Measurements from ENCODE around the gene PTX3. TPM values are rescaled to one million over a fixed set of nuclear protein-coding genes. Genes with fewer than 3 reads are reported as not detected.

The PTX3 gene
- 6.5 and 13.2 TPM in 2 replicates for total RNA-seq (2014; rRNA removed; shearing (Covaris generic); ENCODE audit: low replicate concordance)

DNA sequence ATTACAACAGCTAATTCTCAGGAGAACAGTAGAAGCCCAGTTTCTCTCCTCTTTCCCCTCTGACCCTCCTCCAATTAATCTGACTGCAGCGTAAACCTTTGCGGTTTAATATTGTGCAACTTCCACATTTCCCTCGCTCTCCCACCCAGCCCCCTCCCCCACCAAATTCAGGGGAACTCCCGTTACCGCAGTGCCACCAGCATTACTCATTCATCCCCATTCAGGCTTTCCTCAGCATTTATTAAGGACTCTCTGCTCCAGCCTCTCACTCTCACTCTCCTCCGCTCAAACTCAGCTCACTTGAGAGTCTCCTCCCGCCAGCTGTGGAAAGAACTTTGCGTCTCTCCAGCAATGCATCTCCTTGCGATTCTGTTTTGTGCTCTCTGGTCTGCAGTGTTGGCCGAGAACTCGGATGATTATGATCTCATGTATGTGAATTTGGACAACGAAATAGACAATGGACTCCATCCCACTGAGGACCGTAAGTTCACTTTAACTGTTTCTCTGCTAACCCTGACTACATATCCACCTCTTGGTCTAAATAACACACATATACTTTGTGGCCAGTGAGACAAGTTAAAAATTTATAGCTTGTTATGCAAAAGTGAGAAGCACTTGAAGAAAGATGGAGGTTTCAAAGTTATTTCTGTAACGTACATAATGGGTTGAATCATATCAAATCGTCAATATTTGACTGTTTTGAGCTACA lies at the start of gene PTX3:
PTX3 (plus strand) TSS at position 268 of the 709 bp plus-strand sequence; CDS start at position 352, 84 bp downstream.
- peak within 1 kb of the TSS; percentile 56 for H3K4me3 ChIP-seq
- H3K9me3 ChIP-seq: no peaks in the 10 kb centered on the region
- H3K36me3 ChIP-seq: no peaks in the 10 kb centered on the region
- no peaks in the 10 kb centered on the region for H3K27me3 ChIP-seq
- DNase-seq: peak; percentile 65

DNA sequence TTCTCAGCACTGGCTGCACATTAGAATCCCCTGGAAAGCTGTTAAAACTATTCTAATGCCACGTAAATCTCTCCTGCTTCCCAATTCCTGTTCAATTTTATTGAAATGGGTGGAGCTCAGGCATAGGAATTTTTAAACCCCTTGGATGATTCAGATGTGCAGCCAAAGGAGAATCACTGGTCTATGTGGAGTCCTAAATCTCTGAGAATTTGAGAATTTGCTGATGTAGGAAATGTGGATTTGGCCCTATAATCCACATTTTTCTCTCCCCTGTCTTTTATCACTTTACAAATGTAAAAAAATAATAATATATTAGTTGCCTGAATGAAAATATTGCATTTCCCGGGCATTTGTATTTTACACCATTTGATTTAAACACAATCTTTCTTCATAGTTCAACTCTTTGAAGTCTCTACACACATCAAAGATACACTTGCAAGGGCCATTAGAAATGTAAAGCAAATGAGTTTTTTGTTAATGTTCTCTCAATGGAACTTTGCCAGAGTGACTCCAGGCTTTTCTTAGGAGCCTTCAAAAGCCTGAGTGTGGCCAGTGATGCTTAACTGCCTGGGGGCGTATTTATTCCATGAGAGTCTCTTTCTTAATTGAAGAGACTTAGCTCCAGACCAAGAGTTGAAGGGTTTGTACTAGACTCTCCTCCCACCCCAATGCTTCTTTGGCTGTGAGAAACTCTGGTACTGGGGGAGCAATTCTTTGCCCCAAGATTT lies 48.8 kb upstream of the PTX3 start:
- H3K27me3 ChIP-seq: no peaks in the 10 kb centered on the region
- no peaks in the 10 kb centered on the region for H3K36me3 ChIP-seq
- H3K9me3 ChIP-seq: no peaks in the 10 kb centered on the region
- no peak overlapping the region for H3K4me3 ChIP-seq
- DNase-seq: no peak

DNA sequence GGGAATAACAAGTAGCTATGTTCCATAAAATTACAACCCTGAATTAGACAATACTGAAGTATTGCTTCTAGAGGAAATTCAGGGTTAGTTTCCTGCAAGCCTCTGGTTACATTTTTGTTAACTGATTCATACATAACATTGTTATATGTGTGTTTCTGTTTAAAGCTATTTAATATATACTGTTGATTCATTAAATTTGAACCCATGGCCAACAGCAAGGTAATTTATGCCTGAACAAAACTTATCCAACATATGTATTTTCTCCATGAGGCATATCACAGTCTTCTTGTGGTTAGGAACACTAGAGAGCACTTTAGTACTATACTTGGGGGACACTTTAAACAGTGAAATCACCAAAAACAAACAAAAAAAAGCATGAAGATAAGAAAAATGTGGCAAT lies 47.7 kb upstream of the PTX3 start:
- no peaks in the 10 kb centered on the region; the same call in 1 of the 2 replicates for H3K9me3 ChIP-seq
- DNase-seq: no peak
- H3K27me3 ChIP-seq: no peaks in the 10 kb centered on the region
- no peak overlapping the region for H3K4me3 ChIP-seq
- no peaks in the 10 kb centered on the region for H3K36me3 ChIP-seq

DNA sequence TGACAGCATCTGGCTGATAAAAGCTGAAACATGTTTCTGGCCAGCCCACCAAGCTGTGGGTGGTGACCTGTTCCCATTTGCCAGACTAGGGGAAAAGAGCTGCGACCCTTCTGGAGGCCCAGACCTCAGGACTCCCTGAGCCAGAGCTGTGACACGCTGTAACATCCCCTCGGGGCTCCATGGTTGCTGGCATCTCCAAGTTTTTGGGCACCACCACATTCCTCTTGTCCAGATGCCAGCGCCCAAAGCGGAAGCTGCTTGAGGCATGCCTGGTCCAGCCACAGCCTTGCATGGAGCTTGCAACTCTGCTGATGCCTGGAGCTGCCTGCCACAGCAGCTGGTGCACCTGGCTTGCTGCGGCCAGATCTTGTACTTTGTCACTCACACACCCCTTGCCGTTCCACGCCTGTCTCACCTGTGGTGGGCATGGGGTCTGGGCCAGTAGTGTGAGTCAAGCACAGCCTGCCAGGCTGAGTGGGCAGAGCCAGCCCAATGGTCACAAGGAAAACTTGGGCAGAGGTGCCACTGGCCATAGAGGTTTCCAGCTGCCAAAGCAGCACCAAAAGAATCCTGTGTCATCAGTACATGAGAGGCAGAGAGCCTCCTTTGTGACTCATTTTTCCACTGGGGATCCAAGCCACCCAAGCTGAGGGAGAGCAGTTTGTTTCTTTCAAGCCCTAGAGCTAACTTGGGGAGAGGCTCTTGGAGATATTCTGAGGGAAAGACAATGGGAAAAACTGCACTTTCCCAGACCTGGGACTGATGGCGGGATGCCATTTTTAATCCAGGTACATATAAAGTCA lies 45.7 kb upstream of the PTX3 start:
- H3K9me3 ChIP-seq: no peaks in the 10 kb centered on the region; the same call in 1 of the 2 replicates
- no peaks in the 10 kb centered on the region for H3K36me3 ChIP-seq
- peak; percentile 25 for DNase-seq
- H3K27me3 ChIP-seq: no peaks in the 10 kb centered on the region
- H3K4me3 ChIP-seq: no peak overlapping the region

DNA sequence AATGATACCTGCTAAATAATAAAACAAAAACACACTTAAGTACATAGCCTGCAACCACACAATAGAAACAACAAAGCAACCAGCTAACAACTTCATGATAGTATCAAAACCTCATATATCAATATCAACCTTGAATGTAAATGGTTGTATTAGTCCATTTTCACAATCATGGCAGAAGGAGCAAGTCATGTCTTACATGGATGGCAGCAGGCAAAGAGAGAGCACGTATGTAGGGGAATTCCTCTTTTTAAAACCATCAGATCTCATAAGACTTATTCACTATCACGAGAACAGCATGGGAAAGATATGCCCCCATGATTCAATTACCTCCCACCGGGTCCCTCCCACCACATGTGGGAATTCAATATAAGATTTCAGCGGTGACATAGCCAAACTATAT lies 44.5 kb upstream of the PTX3 start:
- Histone ChIP-seq H3K36me3 (no peaks in the 10 kb centered on the region), H3K27me3 (no peaks in the 10 kb centered on the region), H3K4me3 (no peak overlapping the region), H3K9me3 (no peaks in the 10 kb centered on the region; the same call in 1 of the 2 replicates)
- no peak for DNase-seq

DNA sequence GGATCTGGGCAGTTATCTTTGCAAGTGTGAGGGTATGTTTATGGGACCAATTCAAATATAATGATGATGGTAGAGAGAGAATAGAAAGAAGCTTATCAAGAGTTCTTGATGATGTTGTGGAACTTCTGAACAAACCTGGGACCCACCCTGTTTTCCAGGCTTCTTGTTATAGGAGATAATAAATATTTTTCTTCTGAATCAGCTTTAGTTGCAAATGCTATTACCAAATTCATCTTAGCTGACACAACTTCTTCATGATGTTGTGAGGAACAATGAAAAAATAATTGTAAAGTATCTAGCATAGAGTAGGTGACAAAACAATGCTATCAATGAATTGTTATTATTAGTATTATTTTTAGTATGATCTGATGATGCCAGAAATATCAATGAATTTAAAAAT lies 43.5 kb upstream of the PTX3 start:
- Histone ChIP-seq H3K4me3 (no peak overlapping the region), H3K9me3 (no peaks in the 10 kb centered on the region; the same call in 1 of the 2 replicates), H3K27me3 (no peaks in the 10 kb centered on the region), H3K36me3 (no peaks in the 10 kb centered on the region)
- no peak for DNase-seq

DNA sequence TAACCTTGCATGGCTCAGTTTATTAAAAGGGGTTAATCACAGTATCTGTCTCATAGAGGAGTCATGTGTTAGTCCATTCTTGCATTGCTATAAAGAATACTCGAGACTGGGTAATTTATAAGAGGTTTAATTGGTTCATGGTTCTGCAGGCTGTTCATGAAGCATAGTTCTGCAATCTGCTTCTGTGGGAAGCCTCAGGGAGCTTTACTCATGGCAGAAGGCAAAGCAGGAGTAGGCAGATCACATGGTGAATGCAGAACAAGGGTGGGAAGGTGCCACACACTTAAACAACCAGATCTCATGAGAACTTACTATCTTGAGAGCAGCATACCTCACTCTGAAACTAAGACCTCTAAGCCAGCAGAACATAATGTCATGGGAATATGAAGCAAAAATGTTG lies 42.2 kb upstream of the PTX3 start:
- Histone ChIP-seq H3K9me3 (no peaks in the 10 kb centered on the region; the same call in 1 of the 2 replicates), H3K4me3 (no peak overlapping the region), H3K27me3 (no peaks in the 10 kb centered on the region), H3K36me3 (no peaks in the 10 kb centered on the region)
- no peak for DNase-seq

DNA sequence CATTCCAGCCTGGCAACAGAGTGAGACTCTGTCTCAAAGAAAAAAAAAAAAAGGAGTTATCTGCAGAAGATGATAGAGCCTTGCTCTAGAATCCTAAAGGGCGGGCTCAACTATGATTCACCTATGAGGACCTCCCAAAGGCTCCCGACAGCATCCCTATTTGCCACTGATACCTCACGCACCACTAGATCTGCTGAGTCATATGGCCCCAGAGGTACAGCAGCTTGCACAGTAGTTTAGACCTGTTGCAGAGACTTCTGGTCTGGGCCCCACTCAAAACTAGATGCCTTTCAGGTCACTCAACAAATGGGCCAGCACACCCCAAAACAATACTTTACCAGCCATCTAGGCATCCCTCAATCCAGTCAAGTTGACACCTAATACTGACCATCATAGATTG lies 38.1 kb upstream of the PTX3 start:
- Histone ChIP-seq H3K9me3 (no peaks in the 10 kb centered on the region; the same call in 1 of the 2 replicates), H3K27me3 (no peaks in the 10 kb centered on the region), H3K4me3 (no peak overlapping the region), H3K36me3 (no peaks in the 10 kb centered on the region)
- DNase-seq: no peak

DNA sequence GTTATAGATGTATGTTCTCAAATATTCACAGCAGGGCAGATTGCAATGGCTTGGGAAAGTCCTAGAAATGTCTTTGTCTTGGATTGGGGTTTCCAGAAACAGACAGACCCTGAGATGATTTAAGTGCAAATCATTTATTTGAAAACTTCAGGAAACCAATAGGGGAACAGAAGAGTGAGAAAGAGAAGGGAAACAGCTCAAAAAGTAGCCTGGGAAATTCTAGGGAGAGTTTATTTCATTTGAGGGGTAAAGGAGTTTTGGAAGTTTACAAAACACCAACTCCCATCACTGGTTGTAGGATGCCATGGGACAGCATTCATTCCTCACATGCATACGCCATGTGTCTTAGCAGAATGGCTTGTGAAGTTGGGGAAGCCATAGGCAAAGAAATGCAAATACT lies 32.3 kb upstream of the PTX3 start:
- no peak for DNase-seq
- Histone ChIP-seq H3K36me3 (no peaks in the 10 kb centered on the region), H3K9me3 (no peaks in the 10 kb centered on the region), H3K27me3 (no peaks in the 10 kb centered on the region), H3K4me3 (no peak overlapping the region)

DNA sequence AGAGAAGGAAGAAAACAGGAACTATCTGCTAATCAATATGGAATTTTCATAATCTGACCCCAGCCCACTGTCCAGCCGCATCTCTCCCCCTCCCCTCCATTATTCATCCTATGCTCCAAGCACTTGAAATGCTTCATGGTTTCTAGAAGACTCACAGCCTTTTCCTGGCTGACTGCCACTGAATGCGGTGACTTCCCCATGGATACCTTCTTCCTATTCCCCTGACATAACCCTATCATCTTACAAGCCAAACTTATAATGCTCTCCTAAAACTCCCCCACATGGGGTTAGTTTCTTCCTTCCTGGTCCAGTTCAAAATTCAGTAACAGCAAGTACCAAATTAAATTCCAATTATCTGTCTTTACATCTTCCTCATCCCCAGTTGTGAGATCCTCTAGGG lies 31.2 kb upstream of the PTX3 start:
- peak; percentile 45 for DNase-seq
- no peaks in the 10 kb centered on the region for H3K36me3 ChIP-seq
- H3K4me3 ChIP-seq: no peak overlapping the region

DNA sequence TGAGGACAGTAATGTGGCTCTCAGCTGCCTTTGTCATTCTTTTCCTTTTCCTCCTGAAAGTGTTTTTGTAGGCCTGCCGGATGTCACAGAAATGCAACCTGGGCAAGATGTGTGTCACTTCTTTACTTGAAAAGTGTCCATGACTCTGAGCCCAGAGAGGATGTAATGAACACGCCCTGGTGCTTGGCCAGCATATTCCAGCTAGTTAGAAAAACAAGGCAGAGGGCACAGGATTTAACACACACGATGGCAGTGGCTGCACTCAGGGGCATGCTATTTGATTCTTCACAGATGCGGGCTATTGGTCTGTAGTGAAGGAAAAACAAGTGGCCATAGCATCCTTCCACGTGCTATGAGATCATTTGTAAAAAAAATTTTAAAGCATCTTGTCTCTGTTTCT lies 30.3 kb upstream of the PTX3 start:
- Histone ChIP-seq H3K36me3 (no peaks in the 10 kb centered on the region), H3K4me3 (no peak overlapping the region), H3K9me3 (no peaks in the 10 kb centered on the region), H3K27me3 (no peaks in the 10 kb centered on the region)
- DNase-seq: no peak

More for the DNA sequence above, 31.2 kb upstream of the PTX3 start:
- no peaks in the 10 kb centered on the region for H3K27me3 ChIP-seq
- no peaks in the 10 kb centered on the region for H3K9me3 ChIP-seq

DNA sequence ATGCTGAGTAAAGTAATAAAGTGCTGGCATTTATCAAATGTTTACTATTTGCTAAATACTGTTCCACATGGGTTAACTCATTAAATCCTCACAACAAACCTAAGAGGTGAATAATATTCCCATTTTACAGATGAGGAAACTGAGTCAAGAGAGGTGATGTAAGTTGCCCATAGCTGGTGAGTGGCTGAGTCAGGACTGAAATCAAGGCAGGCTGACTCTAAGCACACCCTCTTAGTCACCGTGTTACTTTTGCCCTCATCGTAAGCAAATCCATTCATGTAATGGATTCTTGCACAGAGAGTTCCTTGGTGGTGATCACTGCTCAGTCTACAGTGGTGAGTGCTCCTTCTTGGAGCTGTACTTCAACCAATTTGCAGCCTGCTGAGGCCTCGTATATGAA lies 28.9 kb upstream of the PTX3 start:
- H3K36me3 ChIP-seq: no peaks in the 10 kb centered on the region
- H3K4me3 ChIP-seq: no peak overlapping the region
- no peaks in the 10 kb centered on the region for H3K9me3 ChIP-seq
- no peak for DNase-seq
- H3K27me3 ChIP-seq: no peaks in the 10 kb centered on the region

DNA sequence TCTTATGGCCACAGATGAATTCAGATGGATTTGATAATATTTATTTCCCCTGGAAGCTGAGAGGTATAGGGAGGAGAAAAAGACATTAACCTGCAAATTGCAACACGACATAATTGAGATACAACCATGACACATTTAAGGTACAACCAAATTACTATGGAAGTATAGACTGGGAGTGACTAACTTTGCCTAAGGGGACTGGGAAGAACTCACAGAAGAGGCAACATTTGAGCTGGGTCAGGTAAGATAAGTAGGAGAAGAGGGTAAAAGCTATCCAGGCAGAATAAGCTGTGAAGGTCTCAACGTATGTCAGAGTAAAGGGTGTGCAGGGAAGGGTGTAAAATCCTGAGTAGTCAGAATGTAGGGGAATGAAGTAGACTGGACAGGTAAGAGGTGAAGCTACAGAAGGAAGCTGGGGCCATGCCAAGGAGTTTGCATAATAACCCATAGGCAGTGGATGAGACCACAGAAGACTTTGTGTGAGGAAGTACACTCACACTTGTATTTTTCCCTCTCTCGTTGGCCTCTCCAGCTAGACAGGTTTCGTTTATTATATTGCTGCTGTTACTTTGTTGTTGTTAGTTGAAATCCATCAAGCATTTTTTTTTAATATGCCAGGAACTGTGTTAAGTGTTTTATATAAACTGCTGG lies 28.0 kb upstream of the PTX3 start:
- H3K4me3 ChIP-seq: no peak overlapping the region
- DNase-seq: no peak
- no peaks in the 10 kb centered on the region for H3K9me3 ChIP-seq
- no peaks in the 10 kb centered on the region for H3K27me3 ChIP-seq
- no peaks in the 10 kb centered on the region for H3K36me3 ChIP-seq

DNA sequence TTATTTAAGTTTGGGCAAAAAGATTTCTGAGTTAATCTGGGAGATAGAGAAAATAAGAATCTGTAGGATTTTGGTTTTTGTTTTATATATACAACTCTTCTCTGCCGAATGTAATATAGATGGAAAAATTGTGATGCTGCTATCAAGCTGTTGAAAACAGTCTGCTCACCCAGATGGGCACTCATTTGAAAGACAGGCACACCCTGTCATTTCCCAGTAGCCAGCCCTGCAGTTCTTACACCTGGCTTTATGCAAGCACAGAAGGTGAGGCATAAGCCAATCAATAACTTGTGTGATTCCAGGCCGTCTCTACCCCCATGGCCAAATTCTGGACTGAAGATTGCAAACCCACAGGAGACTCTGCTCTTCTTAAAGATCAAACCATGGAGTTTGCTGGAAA lies 27.1 kb upstream of the PTX3 start:
- DNase-seq: no peak
- Histone ChIP-seq H3K9me3 (no peaks in the 10 kb centered on the region), H3K27me3 (no peaks in the 10 kb centered on the region), H3K4me3 (no peak overlapping the region), H3K36me3 (no peaks in the 10 kb centered on the region)

DNA sequence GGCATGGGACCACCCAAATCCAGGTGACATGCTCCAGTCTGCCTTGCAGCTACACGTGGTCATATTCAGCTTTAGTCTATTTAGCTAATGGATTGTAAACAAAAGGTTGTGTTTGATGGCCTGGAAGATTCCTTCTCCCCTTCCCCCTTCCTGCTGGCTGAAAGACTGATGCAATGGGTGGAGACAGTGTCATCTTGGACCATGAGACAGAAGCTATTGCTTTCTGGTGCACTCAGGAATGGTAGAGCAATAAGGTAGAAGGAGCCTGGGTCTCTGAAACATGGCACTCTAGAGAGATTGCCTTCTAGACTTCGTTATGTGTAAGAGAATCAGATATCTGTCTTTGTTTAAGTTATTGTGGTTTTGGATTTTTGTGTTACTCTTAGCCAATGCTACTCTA lies 25.7 kb upstream of the PTX3 start:
- no peaks in the 10 kb centered on the region for H3K9me3 ChIP-seq
- no peaks in the 10 kb centered on the region for H3K36me3 ChIP-seq
- no peak for DNase-seq
- H3K27me3 ChIP-seq: no peaks in the 10 kb centered on the region
- no peak overlapping the region for H3K4me3 ChIP-seq

DNA sequence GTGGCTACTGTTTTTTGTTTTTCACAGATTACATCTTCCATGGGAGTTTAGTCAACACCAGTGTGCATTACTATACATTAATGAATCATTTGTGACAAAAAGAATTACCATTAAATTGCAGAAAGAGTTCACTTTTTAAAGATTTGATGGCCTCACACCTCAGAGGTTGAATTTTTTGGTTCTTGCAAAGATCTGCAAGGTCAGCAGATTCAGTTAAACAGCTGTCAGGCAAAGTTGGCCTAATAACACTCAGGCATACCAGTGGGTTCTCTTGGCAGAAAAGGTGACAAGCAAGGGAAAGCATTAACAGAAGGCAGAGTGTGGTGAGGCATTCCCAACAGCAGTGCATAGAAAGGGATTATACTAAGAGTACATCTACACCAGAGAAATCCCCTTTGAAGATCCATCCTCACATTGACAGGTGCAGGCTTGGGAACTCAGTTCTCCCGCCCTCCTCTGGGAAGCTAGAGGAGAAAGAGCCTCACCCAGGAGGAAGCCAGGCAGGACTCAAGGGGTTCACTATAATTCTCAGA lies 24.3 kb upstream of the PTX3 start:
- H3K27me3 ChIP-seq: no peaks in the 10 kb centered on the region
- DNase-seq: no peak
- H3K4me3 ChIP-seq: no peak overlapping the region
- H3K9me3 ChIP-seq: no peaks in the 10 kb centered on the region
- H3K36me3 ChIP-seq: no peaks in the 10 kb centered on the region
